ENCODE data around the gene TIMP1. TPM values are rescaled to one million over a fixed set of nuclear protein-coding genes. Genes with fewer than 3 reads are reported as not detected.
"Not testable (repeated sequence)": the region's sequence is repeated elsewhere in the genome, so short reads cannot be mapped to it uniquely, and the experiment has no call there.

The TIMP1 gene
- polyA plus RNA-seq, 6 donors from 2014 or later: 7.6 to 15.0 (median 10.5) TPM

- H3K4me3 Mint-ChIP-seq: no peak overlapping the region
- no peak overlapping the region for H3K27ac Mint-ChIP-seq
- peaks cover 6 to 24% of the 10 kb centered on the region in 2 donors for H3K36me3 Mint-ChIP-seq
- no peak for ATAC-seq (ENCODE audit: low read depth in 2 of 2)
- H3K4me1 Mint-ChIP-seq: no peaks in the 10 kb centered on the region
- H3K9me3 Mint-ChIP-seq: peaks cover 5 to 45% (median 26%) of the 10 kb centered on the region in 7 donors
- no peak for DNase-seq
- peaks cover 4 to 6% (median 4%) of the 10 kb centered on the region in 3 donors for H3K27me3 Mint-ChIP-seq
These were observed 13.5 kb downstream of the TIMP1 start for GRCh38 chrX:47595716-47596251.

- Mint-ChIP-seq H3K9me3 (peaks cover 5 to 46% (median 26%) of the 10 kb centered on the region in 7 donors), H3K27ac (peak overlapping the region in 1 of 6 donors; percentile 51), H3K27me3 (peaks cover 4 to 6% (median 4%) of the 10 kb centered on the region in 3 donors), H3K4me1 (no peaks in the 10 kb centered on the region), H3K4me3 (no peak overlapping the region), H3K36me3 (peaks cover 6 to 24% of the 10 kb centered on the region in 2 donors)
- ATAC-seq (ENCODE audit: low read depth in 2 of 2): no peak
- no peak for DNase-seq
These were observed 14.0 kb downstream of the TIMP1 start for GRCh38 chrX:47596256-47596655.

GRCh38 chrX:47597222-47597621 lies 15.0 kb downstream of the TIMP1 start:
- Mint-ChIP-seq H3K4me3 (no peak overlapping the region), H3K4me1 (no peaks in the 10 kb centered on the region), H3K36me3 (peaks cover 12 to 24% of the 10 kb centered on the region in 2 donors), H3K9me3 (peaks cover 5 to 46% (median 26%) of the 10 kb centered on the region in 7 donors), H3K27ac (no peak overlapping the region), H3K27me3 (peaks cover 4 to 9% (median 6%) of the 10 kb centered on the region in 3 donors)
- DNase-seq (no peak), ATAC-seq (ENCODE audit: low read depth in 2 of 2) (no peak)

GRCh38 chrX:47603125-47603524 lies 20.9 kb downstream of the TIMP1 start:
- H3K27ac Mint-ChIP-seq; H3K4me1 Mint-ChIP-seq; H3K4me3 Mint-ChIP-seq; ATAC-seq (ENCODE audit: low read depth in 2 of 2); H3K27me3 Mint-ChIP-seq; H3K36me3 Mint-ChIP-seq; DNase-seq: not testable (repeated sequence)
- peaks cover 0 to 21% (median 11%) of the 10 kb centered on the region in 7 donors for H3K9me3 Mint-ChIP-seq

GRCh38 chrX:47605024-47605423 lies 22.8 kb downstream of the TIMP1 start:
- no peak overlapping the region for H3K4me3 Mint-ChIP-seq
- H3K9me3 Mint-ChIP-seq: peaks cover 0 to 10% (median 8%) of the 10 kb centered on the region in 7 donors
- peaks cover 0 to 6% (median 5%) of the 10 kb centered on the region in 3 donors for H3K4me1 Mint-ChIP-seq
- H3K36me3 Mint-ChIP-seq: peaks cover 3 to 6% of the 10 kb centered on the region in 2 donors
- peaks cover 0 to 8% (median 5%) of the 10 kb centered on the region in 3 donors for H3K27me3 Mint-ChIP-seq
- DNase-seq (no peak), ATAC-seq (ENCODE audit: low read depth in 2 of 2) (no peak)
- H3K27ac Mint-ChIP-seq: no peak overlapping the region

GRCh38 chrX:47607091-47607490 lies 24.9 kb downstream of the TIMP1 start:
- Mint-ChIP-seq H3K4me1 (peaks cover 0 to 6% (median 5%) of the 10 kb centered on the region in 3 donors), H3K27me3 (peaks cover 0 to 8% (median 0%) of the 10 kb centered on the region in 3 donors), H3K9me3 (peaks cover 0 to 9% (median 0%) of the 10 kb centered on the region in 7 donors), H3K4me3 (no peak overlapping the region), H3K27ac (no peak overlapping the region), H3K36me3 (no peaks in the 10 kb centered on the region)
- ATAC-seq (ENCODE audit: low read depth in 2 of 2): no peak
- no peak for DNase-seq

GRCh38 chrX:47608130-47608810 lies 26.0 kb downstream of the TIMP1 start:
- no peaks in the 10 kb centered on the region for H3K36me3 Mint-ChIP-seq
- peaks cover 0 to 6% (median 5%) of the 10 kb centered on the region in 3 donors for H3K4me1 Mint-ChIP-seq
- no peak for DNase-seq
- peak overlapping the region in 1 of 8 donors; percentile 13 for H3K4me3 Mint-ChIP-seq
- H3K9me3 Mint-ChIP-seq: peaks cover 0 to 10% (median 0%) of the 10 kb centered on the region in 7 donors
- no peak for ATAC-seq (ENCODE audit: low read depth in 2 of 2)
- H3K27me3 Mint-ChIP-seq: peaks cover 0 to 15% (median 0%) of the 10 kb centered on the region in 3 donors
- no peak overlapping the region for H3K27ac Mint-ChIP-seq

- Mint-ChIP-seq H3K4me3 (no peak overlapping the region), H3K36me3 (no peaks in the 10 kb centered on the region), H3K4me1 (peaks cover 0 to 6% (median 5%) of the 10 kb centered on the region in 3 donors), H3K27ac (no peak overlapping the region), H3K9me3 (peaks cover 0 to 9% (median 0%) of the 10 kb centered on the region in 7 donors), H3K27me3 (peaks cover 0 to 28% (median 4%) of the 10 kb centered on the region in 3 donors)
- ATAC-seq (ENCODE audit: low read depth in 2 of 2): no peak
- DNase-seq: no peak
These were observed 28.3 kb downstream of the TIMP1 start for GRCh38 chrX:47610511-47610910.

- no peak for ATAC-seq (ENCODE audit: low read depth in 2 of 2)
These were observed 29.3 kb downstream of the TIMP1 start for GRCh38 chrX:47611489-47611888.

GRCh38 chrX:47611926-47612325 lies 29.7 kb downstream of the TIMP1 start:
- H3K27me3 Mint-ChIP-seq: peaks cover 4 to 39% (median 14%) of the 10 kb centered on the region in 3 donors
- DNase-seq (no peak), ATAC-seq (ENCODE audit: low read depth in 2 of 2) (no peak)
- H3K4me3 Mint-ChIP-seq: no peak overlapping the region
- H3K9me3 Mint-ChIP-seq: peaks cover 0 to 9% (median 0%) of the 10 kb centered on the region in 7 donors
- peaks cover 0 to 6% (median 5%) of the 10 kb centered on the region in 3 donors for H3K4me1 Mint-ChIP-seq
- H3K27ac Mint-ChIP-seq: peak overlapping the region in 1 of 6 donors; percentile 77
- H3K36me3 Mint-ChIP-seq: no peaks in the 10 kb centered on the region

More at GRCh38 chrX:47611489-47611888, 29.3 kb downstream of the TIMP1 start:
- no peak overlapping the region for H3K27ac Mint-ChIP-seq
- no peak for DNase-seq
- H3K4me1 Mint-ChIP-seq: peaks cover 0 to 6% (median 5%) of the 10 kb centered on the region in 3 donors
- no peak overlapping the region for H3K4me3 Mint-ChIP-seq
- H3K9me3 Mint-ChIP-seq: peaks cover 0 to 9% (median 0%) of the 10 kb centered on the region in 7 donors
- no peaks in the 10 kb centered on the region for H3K36me3 Mint-ChIP-seq
- peaks cover 0 to 35% (median 10%) of the 10 kb centered on the region in 3 donors for H3K27me3 Mint-ChIP-seq

- DNase-seq (no peak), ATAC-seq (ENCODE audit: low read depth in 2 of 2) (no peak)
- Mint-ChIP-seq H3K27ac (no peak overlapping the region), H3K9me3 (peaks cover 0 to 10% (median 0%) of the 10 kb centered on the region in 7 donors), H3K4me1 (peaks cover 0 to 6% (median 5%) of the 10 kb centered on the region in 3 donors), H3K27me3 (peaks cover 7 to 44% (median 18%) of the 10 kb centered on the region in 3 donors), H3K4me3 (no peak overlapping the region), H3K36me3 (no peaks in the 10 kb centered on the region)
These were observed 30.2 kb downstream of the TIMP1 start for GRCh38 chrX:47612418-47612817.

GRCh38 chrX:47613082-47613481 lies 30.8 kb downstream of the TIMP1 start:
- Mint-ChIP-seq H3K4me3 (no peak overlapping the region), H3K36me3 (no peaks in the 10 kb centered on the region), H3K9me3 (peaks cover 0 to 9% (median 0%) of the 10 kb centered on the region in 7 donors), H3K27ac (no peak overlapping the region), H3K4me1 (peaks cover 0 to 3% (median 3%) of the 10 kb centered on the region in 3 donors), H3K27me3 (peaks cover 13 to 46% (median 25%) of the 10 kb centered on the region in 3 donors)
- DNase-seq (no peak), ATAC-seq (ENCODE audit: low read depth in 2 of 2) (no peak)

- Mint-ChIP-seq H3K4me3 (no peak overlapping the region), H3K27me3 (peaks cover 22 to 51% (median 35%) of the 10 kb centered on the region in 3 donors), H3K27ac (no peak overlapping the region), H3K36me3 (peaks cover 0 to 5% of the 10 kb centered on the region in 2 donors), H3K9me3 (peaks cover 0 to 14% (median 0%) of the 10 kb centered on the region in 7 donors), H3K4me1 (peaks cover 0 to 4% (median 0%) of the 10 kb centered on the region in 3 donors)
- DNase-seq (no peak), ATAC-seq (ENCODE audit: low read depth in 2 of 2) (no peak)
These were observed 32.4 kb downstream of the TIMP1 start for GRCh38 chrX:47614618-47615017.
